ENCODE results near the gene PPP2R5A. TPM values are rescaled to one million over a fixed set of nuclear protein-coding genes. Genes with fewer than 3 reads are reported as not detected.

Gene PPP2R5A
- 23.1 to 26.2 TPM (median 24.3 TPM) in 5 replicates for total RNA-seq (2022; extraction: Qiagen RNA extraction)

DNA sequence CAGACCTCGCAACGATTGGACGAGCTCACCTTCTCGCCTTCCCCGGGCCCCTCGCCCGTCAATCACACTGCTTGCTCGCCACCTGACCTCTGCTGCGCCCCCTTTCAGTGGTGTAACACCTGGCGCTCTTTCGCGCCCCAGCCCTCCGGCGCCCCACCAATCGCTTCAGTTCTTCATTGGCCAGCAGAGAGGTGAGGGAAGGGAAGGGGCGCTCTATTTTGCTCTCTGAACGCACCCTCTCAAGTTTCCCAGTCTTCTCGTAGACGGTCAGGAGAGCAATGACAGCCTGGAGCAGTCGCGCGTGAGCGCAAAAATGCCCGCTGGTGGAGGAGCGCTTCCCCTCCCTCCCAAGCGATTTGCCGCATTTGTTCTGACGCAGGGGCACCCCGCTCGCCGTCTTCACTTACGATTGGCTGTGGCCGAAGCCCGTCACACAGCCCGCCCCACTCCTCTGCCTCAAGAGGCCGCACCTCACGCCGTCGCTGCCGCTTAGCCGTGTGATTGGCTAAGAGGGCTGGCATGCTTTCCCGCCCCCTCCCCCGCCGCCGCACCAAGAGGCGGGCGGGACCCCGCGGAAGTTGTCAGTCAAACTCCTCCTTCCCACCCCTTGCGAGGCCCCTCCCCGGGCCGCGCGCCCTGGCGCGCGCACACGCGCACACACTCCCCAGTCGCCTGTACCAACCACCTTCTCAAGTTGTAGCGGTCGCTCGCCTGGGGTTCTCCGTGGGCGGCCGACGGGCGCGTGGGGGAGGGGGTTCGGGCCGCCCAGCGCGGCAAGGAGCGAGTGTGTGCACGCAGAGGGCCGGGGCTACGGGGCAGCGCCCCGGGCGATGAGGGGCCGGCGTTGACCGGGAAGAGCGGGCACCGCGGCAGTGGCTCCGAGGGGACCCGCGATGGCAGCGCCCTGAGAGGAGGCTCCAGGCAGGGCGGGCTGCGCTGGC lies at the start of gene PPP2R5A:
Gene PPP2R5A (plus strand): TSS at position 667 of the 941 bp plus-strand sequence. CDS start 701 bp downstream, outside the sequence.

Other genes starting within 250 kb of the PPP2R5A start
- gene INTS7, start 249.9 kb upstream of the PPP2R5A start, total RNA-seq (2022; extraction: Qiagen RNA extraction), result 20.3 to 22.8 TPM (median 21.0 TPM) in 5 replicates
- 19.9 to 25.1 TPM (median 23.4 TPM) in 5 replicates for gene DTL, start 249.7 kb upstream of the PPP2R5A start, total RNA-seq (2022; extraction: Qiagen RNA extraction)
- gene PACC1, start 129.5 kb downstream of the PPP2R5A start, total RNA-seq (2022; extraction: Qiagen RNA extraction), result 16.1 to 23.4 TPM (median 18.8 TPM) in 5 replicates
- 76.4 to 145 TPM (median 135 TPM) in 5 replicates for gene NENF, start 147.5 kb downstream of the PPP2R5A start, total RNA-seq (2022; extraction: Qiagen RNA extraction)